Measurements from ENCODE around the gene CNTNAP5. TPM values are rescaled to one million over a fixed set of nuclear protein-coding genes. Genes with fewer than 3 reads are reported as not detected.

CNTNAP5 gene
- total and polyA plus RNA-seq, 2 of the 8 experiments (the other 6 are each of a cell fraction or from before 2014, with no cell fraction given) = 0.11 to 0.76 TPM

- H2AFZ ChIP-seq (ENCODE audit: low read length) = no peak overlapping the region
- FAIRE-seq (no peak), DNase-seq (ENCODE audit: low read depth in 1 of 2, low spot score in 2 of 2) (no peak)
- no peaks in the 10 kb centered on the region for H3K27me3 ChIP-seq (replicated peaks in 1 of 4; ENCODE audit: control insufficient read depth in 3 of 4, extremely low read depth in 1 of 4, insufficient read depth in 3 of 4, low read length in 3 of 4)
- no peak overlapping the region for H3K4me3 ChIP-seq (ENCODE audit: extremely low read depth in 1 of 4, insufficient read depth in 2 of 4, low read depth in 3 of 4, low read length in 4 of 4)
- H2BK20ac ChIP-seq (ENCODE audit: low read length) = no peak overlapping the region
- H3K4me1 ChIP-seq (replicated peaks in 1 of 4; ENCODE audit: control insufficient read depth in 3 of 4, insufficient read depth in 4 of 4, low read length in 3 of 4) = no peaks in the 10 kb centered on the region
- H3K36me3 ChIP-seq (ENCODE audit: control insufficient read depth in 2 of 4, insufficient read depth in 4 of 4, low read length in 3 of 4) = no peaks in the 10 kb centered on the region; a peak in 1 of 8 replicates
- H3K4me2 ChIP-seq (ENCODE audit: insufficient read depth in 1 of 2, low read depth in 2 of 2, low read length in 2 of 2) = no peak overlapping the region
- H3K23me2 ChIP-seq (ENCODE audit: low read depth, low read length) = no peaks in the 10 kb centered on the region
- POLR2A ChIA-PET (ENCODE audit: partially characterized antibody) = no interaction called here
- H3K14ac ChIP-seq (ENCODE audit: insufficient read length) = no peak overlapping the region
- H4K20me1 ChIP-seq (replicated peaks in 1 of 2; ENCODE audit: control insufficient read depth in 1 of 2, insufficient read depth in 2 of 2, low read length in 2 of 2) = no peaks in the 10 kb centered on the region
- H4K91ac ChIP-seq (replicated peaks; ENCODE audit: insufficient read length, low read length) = no peak overlapping the region
- H3K56ac ChIP-seq (replicated peaks; ENCODE audit: insufficient read length, low read depth, low read length) = no peak overlapping the region
- H3K79me2 ChIP-seq (ENCODE audit: control insufficient read depth in 1 of 2, insufficient read depth in 2 of 2, low read length in 2 of 2) = no peaks in the 10 kb centered on the region
- WGBS, 2 experiments (ENCODE audit: extremely low coverage in 1 of 2, insufficient coverage in 1 of 2, insufficient read length in 1 of 2, insufficient replicate concordance in 2 of 2, low coverage in 1 of 2, low lambda C conversion rate in 2 of 2, missing lambda C conversion rate in 1 of 2) = 100% methylated on average over 3 of the region's 3 CpGs; no CpG with 5 or more reads in 1 of the 2 experiments
- no peak overlapping the region for H2AK5ac ChIP-seq (ENCODE audit: low read depth, low read length)
- H3K18ac ChIP-seq (ENCODE audit: extremely low read depth, low read length) = no peak overlapping the region
- peaks cover 10 to 11% of the 10 kb centered on the region in 2 experiments; a peak in 3 of 4 replicates for H3K9me3 ChIP-seq (ENCODE audit: insufficient read depth in 2 of 2, low read depth in 1 of 2, low read length in 1 of 2)
- H2BK5ac ChIP-seq (ENCODE audit: low read depth, low read length) = no peak overlapping the region
- H4K8ac ChIP-seq (ENCODE audit: extremely low read depth, insufficient read depth, low read length) = no peak overlapping the region
- no peak overlapping the region for H3K4ac ChIP-seq (replicated peaks; ENCODE audit: insufficient read length, low read depth, low read length)
- H3K23ac ChIP-seq (ENCODE audit: insufficient read length) = no peak overlapping the region
- H3K9ac ChIP-seq (replicated peaks in 1 of 4; ENCODE audit: extremely low read depth in 1 of 4, low read depth in 3 of 4, low read length in 3 of 4) = no peak overlapping the region
- no peak overlapping the region for H2BK120ac ChIP-seq (replicated peaks; ENCODE audit: low read depth, low read length)
- H4K5ac ChIP-seq (ENCODE audit: insufficient read length, low read depth, low read length) = no peak overlapping the region
- no peak overlapping the region for H2BK15ac ChIP-seq (ENCODE audit: low read length)
- H3K27ac ChIP-seq (ENCODE audit: low read depth, low read length) = no peak overlapping the region
- CTCF ChIA-PET (ENCODE audit: partially characterized antibody) = no interaction called here
- H3K79me1 ChIP-seq (ENCODE audit: low read depth, low read length) = no peaks in the 10 kb centered on the region
- no peak overlapping the region for H2BK12ac ChIP-seq (ENCODE audit: low read depth, low read length)
- no peak for TF ChIP-seq RNF2 (IDR thresholded peaks at IDR 0.05; ENCODE audit: borderline replicate concordance, low read depth, low read length, missing control alignments, poor library complexity, severe bottlenecking)
- no peak for TF ChIP-seq JUND (IDR thresholded peaks at IDR 0.05; ENCODE audit: low read length)
- no peak for TF ChIP-seq GTF2F1 (IDR thresholded peaks at IDR 0.05; ENCODE audit: borderline replicate concordance, low read depth, low read length)
- no peak for TF ChIP-seq SAP30 (IDR thresholded peaks at IDR 0.05; ENCODE audit: insufficient read depth, insufficient replicate concordance, low read length)
- no peak for TF ChIP-seq KDM4A (IDR thresholded peaks at IDR 0.05; ENCODE audit: low read depth, low read length, severe bottlenecking)
- no peak for TF ChIP-seq CREB1 (IDR thresholded peaks at IDR 0.05)
- TF ChIP-seq MAX (IDR thresholded peaks at IDR 0.05) = no peak
- no peak for TF ChIP-seq POU5F1 (IDR thresholded peaks at IDR 0.05; ENCODE audit: low read depth, low read length)
- TF ChIP-seq RFX5 (IDR thresholded peaks at IDR 0.05; ENCODE audit: borderline replicate concordance, low read depth, low read length) = no peak
- TF ChIP-seq TEAD4 (IDR thresholded peaks at IDR 0.05; ENCODE audit: low read depth, low read length) = no peak
- TF ChIP-seq FOSL1 (IDR thresholded peaks at IDR 0.05; ENCODE audit: insufficient read depth, low read depth, low read length) = no peak
- no peak for TF ChIP-seq PHF8 (conservative IDR thresholded peaks at IDR 0.05; ENCODE audit: low read depth, low read length)
- no peak for TF ChIP-seq ZNF274 (IDR thresholded peaks at IDR 0.05; ENCODE audit: borderline replicate concordance, extremely low read depth, low read length)
- TF ChIP-seq YY1 (IDR thresholded peaks at IDR 0.05; ENCODE audit: low read depth, low read length) = no peak
- no peak for TF ChIP-seq POLR2A (IDR thresholded peaks at IDR 0.05; ENCODE audit: control extremely low read depth in 1 of 2, low read depth in 2 of 2, low read length in 2 of 2)
These were observed 96.7 kb downstream of the CNTNAP5 start for GRCh38 chr2:124121760-124122275.

Measured in H1 (cell line).